Neural cell (in vitro differentiated cells): ENCODE results near the gene MRGPRE. TPM values are rescaled to one million over a fixed set of nuclear protein-coding genes. Genes with fewer than 3 reads are reported as not detected.

Experiments
- H2AFZ ChIP-seq: fragments of 200-600, 300-800 bp; sonication (generic), shearing (Covaris generic); 2 replicates; pipeline ENCODE4 v1.6.0; 2014; ENCODE audit warnings: low read depth, mild to moderate bottlenecking, antibody characterized with exemption, low read length, moderate library complexity
- H3F3A ChIP-seq: fragments of 200-600 bp; shearing (Covaris generic); 2 replicates; pipeline ENCODE4 v1.6.1; 2016; ENCODE audit warnings: mild to moderate bottlenecking, moderate library complexity, mixed read lengths, antibody characterized with exemption, low read length; ENCODE audit not compliant: insufficient read depth, poor library complexity, severe bottlenecking
- H3K27ac ChIP-seq: fragments of 200-600, 300-800 bp; sonication (generic), shearing (Covaris generic); 2 replicates; pipeline ENCODE4 v1.5.1; 2014; ENCODE audit warnings: mild to moderate bottlenecking, low read length, moderate library complexity
- H3K27me3 ChIP-seq: fragments of 300-800, 200-600 bp; sonication (generic), shearing (Covaris generic); 2 replicates; pipeline ENCODE4 v1.6.0; 2014; ENCODE audit warnings: mild to moderate bottlenecking, low read depth, low read length, moderate library complexity; ENCODE audit not compliant: insufficient read depth
- H3K36me3 ChIP-seq: fragments of 300-800, 200-600 bp; sonication (generic), shearing (Covaris generic); 2 replicates; pipeline ENCODE4 v1.5.1; 2014; ENCODE audit warnings: mild to moderate bottlenecking, antibody characterized with exemption, low read length, moderate library complexity; ENCODE audit not compliant: insufficient read depth
- H3K4me2 ChIP-seq: fragments of 300-800, 200-600 bp; sonication (generic), shearing (Covaris generic); 2 replicates; pipeline ENCODE4 v1.6.0; 2014; ENCODE audit warnings: mild to moderate bottlenecking, low read length
- H3K4me3 ChIP-seq: fragments of 300-800, 200-600 bp; sonication (generic), shearing (Covaris generic); 2 replicates; pipeline ENCODE4 v1.5.1; 2014; ENCODE audit warnings: mild to moderate bottlenecking, low read length, moderate library complexity
- H3K79me2 ChIP-seq: fragments of 200-600 bp; shearing (Covaris generic); replicated peaks from 2 replicates; pipeline ENCODE4 v1.6.0; 2014; ENCODE audit warnings: mild to moderate bottlenecking, low read length, moderate library complexity; ENCODE audit not compliant: insufficient read depth
- H3K9ac ChIP-seq: fragments of 300-800, 200-600 bp; sonication (generic), shearing (Covaris generic); 2 replicates; pipeline ENCODE4 v1.6.1; 2016; ENCODE audit warnings: mild to moderate bottlenecking, low read length, mixed read lengths
- H3K9me2 ChIP-seq: fragments of 200-600 bp; shearing (Covaris generic); 2 replicates; pipeline ENCODE4 v1.6.1; 2016; ENCODE audit warnings: mild to moderate bottlenecking, low read length, mixed read lengths; ENCODE audit not compliant: insufficient read depth
- H3K9me3 ChIP-seq: fragments of 200-600, 300-800 bp; sonication (generic), shearing (Covaris generic); 2 replicates; pipeline ENCODE4 v1.6.1; 2016; ENCODE audit warnings: mild to moderate bottlenecking, mixed run types, low read length, moderate library complexity, mixed read lengths
- H4K20me1 ChIP-seq: fragments of 200-600 bp; shearing (Covaris generic); 2 replicates; pipeline ENCODE4 v1.6.1; 2016; ENCODE audit warnings: mild to moderate bottlenecking, mixed run types; ENCODE audit not compliant: insufficient read depth
- CTCF ChIP-seq: fragments of 450-650 bp; IDR thresholded peaks from 2 replicates; pipeline ENCODE4 v1.5.1; 2014; ENCODE audit warnings: antibody characterized with exemption, mild to moderate bottlenecking, moderate library complexity; ENCODE audit not compliant: poor library complexity, severe bottlenecking
- EP300 ChIP-seq: fragments of 450-650 bp; conservative IDR thresholded peaks from 2 replicates; pipeline ENCODE4 v1.6.1; 2014; ENCODE audit warnings: antibody characterized with exemption, mild to moderate bottlenecking, moderate library complexity; ENCODE audit not compliant: poor library complexity, severe bottlenecking
- EZH2 ChIP-seq: fragments of 200-600, 300-800 bp; shearing (Covaris generic), sonication (generic); IDR thresholded peaks from 2 replicates; pipeline ENCODE4 v1.6.1; 2014; ENCODE audit warnings: antibody characterized with exemption, low read length, borderline replicate concordance, mild to moderate bottlenecking; ENCODE audit not compliant: insufficient read depth, poor library complexity, severe bottlenecking
- MXI1 ChIP-seq: fragments of 450-650 bp; conservative IDR thresholded peaks from 2 replicates; pipeline ENCODE4 v1.6.1; 2014; ENCODE audit warnings: antibody characterized with exemption, mild to moderate bottlenecking; ENCODE audit not compliant: poor library complexity, severe bottlenecking
- POLR2AphosphoS5 ChIP-seq: IDR thresholded peaks from 2 replicates; pipeline ENCODE4 v1.6.1; 2012
- RAD21 ChIP-seq: fragments of 450-650 bp; conservative IDR thresholded peaks from 2 replicates; pipeline ENCODE4 v1.6.1; 2014; ENCODE audit warnings: antibody characterized with exemption, mild to moderate bottlenecking, moderate library complexity
- REST ChIP-seq: IDR thresholded peaks from 2 replicates; pipeline ENCODE4 v1.6.1; 2012; ENCODE audit warnings: borderline replicate concordance
- SMC3 ChIP-seq: fragments of 450-650 bp; conservative IDR thresholded peaks from 2 replicates; pipeline ENCODE4 v1.6.1; 2014; ENCODE audit warnings: antibody characterized with exemption, mild to moderate bottlenecking, moderate library complexity; ENCODE audit not compliant: poor library complexity
- TAF1 ChIP-seq: IDR thresholded peaks from 2 replicates; pipeline ENCODE4 v1.6.1; 2012; ENCODE audit warnings: low read depth
- polyA plus RNA-seq: library from polyadenylated mRNA; depleted of rRNA; stranded (reverse); fragments of >200 nt; gene quantifications from 2 replicates; pipeline ENCODE4 v1.2.3, GENCODE V29; 2014

The MRGPRE gene
- polyA plus RNA-seq, 1 donor from 2014 or later = 0.28 TPM

GRCh38 chr11:3232956-3233355 is 739 bp upstream of the MRGPRE start:
- Histone ChIP-seq H3K27ac (no peak overlapping the region), H3K27me3 (no peaks in the 10 kb centered on the region), H2AFZ (no peak overlapping the region), H3K4me2 (no peak overlapping the region), H3K9me2 (no peaks in the 10 kb centered on the region), H3K36me3 (no peaks in the 10 kb centered on the region), H3K79me2 (no peaks in the 10 kb centered on the region), H3F3A (no peaks in the 10 kb centered on the region), H3K4me3 (no peak overlapping the region), H3K9ac (no peak overlapping the region), H3K9me3 (no peaks in the 10 kb centered on the region), H4K20me1 (no peaks in the 10 kb centered on the region)
- no peak for TF ChIP-seq EZH2
- TF ChIP-seq CTCF = no peak
- no peak for TF ChIP-seq SMC3
- TF ChIP-seq RAD21 = no peak
- TF ChIP-seq TAF1 = no peak
- no peak for TF ChIP-seq REST
- TF ChIP-seq EP300 = no peak
- TF ChIP-seq POLR2AphosphoS5 = no peak
- TF ChIP-seq MXI1 = no peak

- no peaks in the 10 kb centered on the region for H3K9me3 ChIP-seq
- no peaks in the 10 kb centered on the region for H3K36me3 ChIP-seq
- H3F3A ChIP-seq = no peaks in the 10 kb centered on the region
- no peaks in the 10 kb centered on the region for H3K9me2 ChIP-seq
- H3K9ac ChIP-seq = no peak overlapping the region
- no peaks in the 10 kb centered on the region for H3K27me3 ChIP-seq
- H3K79me2 ChIP-seq = no peaks in the 10 kb centered on the region
- H3K27ac ChIP-seq = no peak overlapping the region
- H2AFZ ChIP-seq = no peak overlapping the region
- no peak overlapping the region for H3K4me2 ChIP-seq
- TF ChIP-seq EP300 = no peak
- TF ChIP-seq EZH2 = no peak
- no peak for TF ChIP-seq SMC3
- TF ChIP-seq POLR2AphosphoS5 = no peak
- no peak for TF ChIP-seq TAF1
- no peak for TF ChIP-seq RAD21
- no peak for TF ChIP-seq MXI1
- TF ChIP-seq CTCF = no peak
- no peak for TF ChIP-seq REST
- no peak overlapping the region for H3K4me3 ChIP-seq
- no peaks in the 10 kb centered on the region for H4K20me1 ChIP-seq
Observed at GRCh38 chr11:3231550-3231850, 717 bp downstream of the MRGPRE start.
